Measurements from ENCODE around the gene CDKN2AIP. TPM values are rescaled to one million over a fixed set of nuclear protein-coding genes. Genes with fewer than 3 reads are reported as not detected.
"Not testable (repeated sequence)": the region's sequence is repeated elsewhere in the genome, so short reads cannot be mapped to it uniquely, and the experiment has no call there.

CDKN2AIP gene
- total and polyA plus RNA-seq, 2 experiments from 2014 or later: 26.7 to 43.6 TPM

- 77% methylated on average over 5 of the region's 5 CpGs for WGBS (ENCODE audit: low lambda C conversion rate, missing lambda C conversion rate)
- no peak for DNase-seq (ENCODE audit: low spot score)
- Histone ChIP-seq H3K36me3 (replicated peaks; ENCODE audit: insufficient read depth, low read depth) (no peaks in the 10 kb centered on the region), H2AFZ (no peak overlapping the region), H3K79me2 (no peaks in the 10 kb centered on the region), H3K27ac (no peak overlapping the region), H3K9me3 (ENCODE audit: low read depth) (no peaks in the 10 kb centered on the region), H3K9me2 (replicated peaks; ENCODE audit: insufficient read depth) (no peaks in the 10 kb centered on the region), H3K27me3 (no peaks in the 10 kb centered on the region), H3K4me2 (no peak overlapping the region), H4K20me1 (ENCODE audit: insufficient read depth, poor library complexity, severe bottlenecking) (no peaks in the 10 kb centered on the region), H3K4me3 (no peak overlapping the region), H3K4me1 (ENCODE audit: insufficient read depth) (no peaks in the 10 kb centered on the region)
- TF ChIP-seq EZH2phosphoT487 (IDR thresholded peaks at IDR 0.05; ENCODE audit: low read depth, severe bottlenecking, unreplicated experiment) (no peak), CTCF (IDR thresholded peaks at IDR 0.05; ENCODE audit: poor library complexity) (no peak), EZH2 (IDR thresholded peaks at IDR 0.05; ENCODE audit: borderline replicate concordance) (no peak)
These were observed 13.6 kb downstream of the CDKN2AIP start for GRCh38 chr4:183458005-183458404.

- not testable (repeated sequence) for H2AFZ ChIP-seq; H3K9me3 ChIP-seq (ENCODE audit: low read depth); H3K27me3 ChIP-seq; H3K36me3 ChIP-seq (replicated peaks; ENCODE audit: insufficient read depth, low read depth); H3K79me2 ChIP-seq; H4K20me1 ChIP-seq (ENCODE audit: insufficient read depth, poor library complexity, severe bottlenecking); H3K4me2 ChIP-seq; H3K9me2 ChIP-seq (replicated peaks; ENCODE audit: insufficient read depth); H3K4me1 ChIP-seq (ENCODE audit: insufficient read depth); H3K27ac ChIP-seq; DNase-seq (ENCODE audit: low spot score); H3K4me3 ChIP-seq
- 83% methylated on average over 11 of the region's 11 CpGs for WGBS (ENCODE audit: low lambda C conversion rate, missing lambda C conversion rate)
These were observed 19.6 kb downstream of the CDKN2AIP start for GRCh38 chr4:183463903-183464619.

- not testable (repeated sequence) for H3K79me2 ChIP-seq; H4K20me1 ChIP-seq (ENCODE audit: insufficient read depth, poor library complexity, severe bottlenecking); H3K4me2 ChIP-seq; H3K36me3 ChIP-seq (replicated peaks; ENCODE audit: insufficient read depth, low read depth); H3K9me2 ChIP-seq (replicated peaks; ENCODE audit: insufficient read depth); H3K27ac ChIP-seq; DNase-seq (ENCODE audit: low spot score); H3K4me1 ChIP-seq (ENCODE audit: insufficient read depth); H3K9me3 ChIP-seq (ENCODE audit: low read depth); H3K27me3 ChIP-seq; H3K4me3 ChIP-seq; H2AFZ ChIP-seq
- WGBS (ENCODE audit: low lambda C conversion rate, missing lambda C conversion rate): 70% methylated on average over 5 of the region's 5 CpGs
These were observed 21.4 kb downstream of the CDKN2AIP start for GRCh38 chr4:183465879-183466278.

GRCh38 chr4:183467246-183467645, 22.8 kb downstream of the CDKN2AIP start:
- H3K4me3 ChIP-seq: no peak overlapping the region
- no peaks in the 10 kb centered on the region for H3K36me3 ChIP-seq (replicated peaks; ENCODE audit: insufficient read depth, low read depth)
- no peaks in the 10 kb centered on the region for H3K9me2 ChIP-seq (replicated peaks; ENCODE audit: insufficient read depth)
- 99% methylated on average over 3 of the region's 3 CpGs for WGBS (ENCODE audit: low lambda C conversion rate, missing lambda C conversion rate)
- H3K4me2 ChIP-seq: no peak overlapping the region
- H2AFZ ChIP-seq: no peak overlapping the region
- TF ChIP-seq CTCF (IDR thresholded peaks at IDR 0.05; ENCODE audit: poor library complexity) (no peak), EZH2 (IDR thresholded peaks at IDR 0.05; ENCODE audit: borderline replicate concordance) (no peak), EZH2phosphoT487 (IDR thresholded peaks at IDR 0.05; ENCODE audit: low read depth, severe bottlenecking, unreplicated experiment) (no peak)
- no peaks in the 10 kb centered on the region for H3K79me2 ChIP-seq
- H3K9me3 ChIP-seq (ENCODE audit: low read depth): no peaks in the 10 kb centered on the region
- peaks cover 5% of the 10 kb centered on the region for H3K4me1 ChIP-seq (ENCODE audit: insufficient read depth)
- H4K20me1 ChIP-seq (ENCODE audit: insufficient read depth, poor library complexity, severe bottlenecking): no peaks in the 10 kb centered on the region
- no peak overlapping the region for H3K27ac ChIP-seq
- no peaks in the 10 kb centered on the region for H3K27me3 ChIP-seq
- no peak for DNase-seq (ENCODE audit: low spot score)
